ENCODE measurements around the gene SLC41A2.

The SLC41A2 gene

GRCh38 chr12:104935886-104936285 is 22.2 kb downstream of the SLC41A2 start:
- Histone ChIP-seq H3K27ac (no peak overlapping the region), H3K9ac (no peak overlapping the region), H2AFZ (ENCODE audit: low read depth) (no peak overlapping the region), H3K27me3 (ENCODE audit: insufficient read depth, low read depth) (no peaks in the 10 kb centered on the region), H3K36me3 (ENCODE audit: insufficient read depth) (no peaks in the 10 kb centered on the region), H3K79me2 (ENCODE audit: insufficient read depth, low read depth) (no peaks in the 10 kb centered on the region), H3K4me1 (ENCODE audit: low read depth, poor library complexity, severe bottlenecking) (peaks cover 5% of the 10 kb centered on the region), H3K4me2 (no peak overlapping the region), H3K4me3 (IDR thresholded peaks at IDR 0.05; ENCODE audit: insufficient read depth, low read depth, low read length) (no peak overlapping the region), H4K20me1 (ENCODE audit: insufficient read depth) (no peaks in the 10 kb centered on the region)
- TF ChIP-seq, protein P1, sequence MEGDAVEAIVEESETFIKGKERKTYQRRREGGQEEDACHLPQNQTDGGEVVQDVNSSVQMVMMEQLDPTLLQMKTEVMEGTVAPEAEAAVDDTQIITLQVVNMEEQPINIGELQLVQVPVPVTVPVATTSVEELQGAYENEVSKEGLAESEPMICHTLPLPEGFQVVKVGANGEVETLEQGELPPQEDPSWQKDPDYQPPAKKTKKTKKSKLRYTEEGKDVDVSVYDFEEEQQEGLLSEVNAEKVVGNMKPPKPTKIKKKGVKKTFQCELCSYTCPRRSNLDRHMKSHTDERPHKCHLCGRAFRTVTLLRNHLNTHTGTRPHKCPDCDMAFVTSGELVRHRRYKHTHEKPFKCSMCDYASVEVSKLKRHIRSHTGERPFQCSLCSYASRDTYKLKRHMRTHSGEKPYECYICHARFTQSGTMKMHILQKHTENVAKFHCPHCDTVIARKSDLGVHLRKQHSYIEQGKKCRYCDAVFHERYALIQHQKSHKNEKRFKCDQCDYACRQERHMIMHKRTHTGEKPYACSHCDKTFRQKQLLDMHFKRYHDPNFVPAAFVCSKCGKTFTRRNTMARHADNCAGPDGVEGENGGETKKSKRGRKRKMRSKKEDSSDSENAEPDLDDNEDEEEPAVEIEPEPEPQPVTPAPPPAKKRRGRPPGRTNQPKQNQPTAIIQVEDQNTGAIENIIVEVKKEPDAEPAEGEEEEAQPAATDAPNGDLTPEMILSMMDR (conservative IDR thresholded peaks at IDR 0.05; ENCODE audit: low read depth, low read length) = no peak

DNA sequence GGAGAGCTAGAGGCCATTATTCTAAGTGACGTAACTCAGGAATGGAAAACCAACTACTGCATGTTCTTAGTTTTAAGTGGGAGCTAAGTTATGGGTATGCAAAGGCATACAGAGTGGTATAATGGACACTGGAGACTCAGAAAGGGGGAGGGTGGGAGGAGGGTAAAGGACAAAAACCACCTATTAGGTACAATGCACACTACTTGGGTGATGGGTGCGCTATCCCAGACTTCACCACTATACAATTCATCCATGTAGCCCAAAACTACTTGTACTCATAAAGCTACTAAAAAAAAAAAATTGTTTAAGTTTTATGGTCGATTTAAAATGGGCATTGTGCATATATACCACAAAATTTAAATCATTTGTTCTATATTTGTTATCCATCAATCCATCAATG is 24.3 kb downstream of the SLC41A2 start:
- TF ChIP-seq, protein P1 (conservative IDR thresholded peaks at IDR 0.05; ENCODE audit: low read depth, low read length) = no peak
- H3K4me3 ChIP-seq (IDR thresholded peaks at IDR 0.05; ENCODE audit: insufficient read depth, low read depth, low read length) = no peak overlapping the region
- no peak overlapping the region for H2AFZ ChIP-seq (ENCODE audit: low read depth)
- H4K20me1 ChIP-seq (ENCODE audit: insufficient read depth) = no peaks in the 10 kb centered on the region
- H3K4me2 ChIP-seq = no peak overlapping the region
- peaks cover 17% of the 10 kb centered on the region for H3K4me1 ChIP-seq (ENCODE audit: low read depth, poor library complexity, severe bottlenecking)
- no peaks in the 10 kb centered on the region for H3K27me3 ChIP-seq (ENCODE audit: insufficient read depth, low read depth)
- no peaks in the 10 kb centered on the region for H3K79me2 ChIP-seq (ENCODE audit: insufficient read depth, low read depth)
- no peaks in the 10 kb centered on the region for H3K36me3 ChIP-seq (ENCODE audit: insufficient read depth)
- H3K27ac ChIP-seq = no peak overlapping the region
- H3K9ac ChIP-seq = no peak overlapping the region

- Histone ChIP-seq H3K4me3 (IDR thresholded peaks at IDR 0.05; ENCODE audit: insufficient read depth, low read depth, low read length) (no peak overlapping the region), H3K79me2 (ENCODE audit: insufficient read depth, low read depth) (no peaks in the 10 kb centered on the region), H3K4me1 (ENCODE audit: low read depth, poor library complexity, severe bottlenecking) (peaks cover 17% of the 10 kb centered on the region), H3K4me2 (no peak overlapping the region), H3K36me3 (ENCODE audit: insufficient read depth) (no peaks in the 10 kb centered on the region), H3K9ac (no peak overlapping the region), H3K27me3 (ENCODE audit: insufficient read depth, low read depth) (no peaks in the 10 kb centered on the region), H2AFZ (ENCODE audit: low read depth) (no peak overlapping the region), H4K20me1 (ENCODE audit: insufficient read depth) (no peaks in the 10 kb centered on the region), H3K27ac (no peak overlapping the region)
- TF ChIP-seq, protein P1 (conservative IDR thresholded peaks at IDR 0.05; ENCODE audit: low read depth, low read length) = no peak
Measured at GRCh38 chr12:104933128-104933527, 25.0 kb downstream of the SLC41A2 start.

DNA sequence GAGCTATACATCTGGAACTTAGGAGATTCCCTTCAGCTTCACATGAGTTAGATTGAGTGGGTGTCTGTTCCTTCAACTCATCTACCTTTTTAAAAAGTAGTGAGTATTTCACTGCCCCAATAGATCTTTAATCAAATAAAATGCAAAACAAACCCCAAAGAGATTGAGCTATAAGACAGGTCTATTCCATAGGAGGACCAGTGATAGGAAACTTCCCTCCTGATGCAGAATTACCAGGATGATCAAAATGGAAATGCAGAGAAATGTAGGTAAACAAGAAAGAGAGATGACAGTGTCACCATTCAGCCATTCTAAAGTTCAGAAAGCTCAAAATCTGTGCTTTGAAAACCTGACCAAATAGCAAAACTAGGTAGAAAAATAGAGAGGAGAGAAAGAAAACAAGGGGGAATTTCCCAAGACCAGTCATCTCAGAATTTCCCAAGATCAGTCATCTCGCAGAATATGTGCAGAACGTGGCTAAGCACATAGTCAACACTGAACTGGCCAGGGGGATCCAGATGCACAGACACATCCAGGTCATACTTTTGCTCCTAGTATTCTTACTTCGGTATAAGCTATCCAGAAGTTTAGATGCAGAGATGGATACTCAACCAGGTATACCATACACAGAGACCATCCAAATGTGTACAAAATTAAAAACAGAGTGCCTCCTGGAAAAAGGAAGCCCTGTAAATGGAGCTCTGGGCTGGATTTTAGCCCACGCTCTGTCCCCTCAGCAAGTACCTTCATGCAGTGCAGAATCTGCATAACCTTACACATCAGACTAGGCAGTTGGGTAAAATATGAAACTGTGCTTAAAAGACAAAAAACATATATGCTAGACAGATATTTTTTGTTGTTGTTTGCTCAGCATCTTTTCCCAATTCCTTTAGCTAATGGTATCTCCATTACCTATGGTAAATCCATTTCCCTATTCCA is 27.4 kb downstream of the SLC41A2 start:
- no peak overlapping the region for H2AFZ ChIP-seq (ENCODE audit: low read depth)
- no peaks in the 10 kb centered on the region for H3K79me2 ChIP-seq (ENCODE audit: insufficient read depth, low read depth)
- peak overlapping the region; percentile 29; the same call in 1 of the 2 replicates for H3K4me2 ChIP-seq
- H3K27me3 ChIP-seq (ENCODE audit: insufficient read depth, low read depth) = no peaks in the 10 kb centered on the region
- TF ChIP-seq, protein P1 (conservative IDR thresholded peaks at IDR 0.05; ENCODE audit: low read depth, low read length) = no peak
- no peak overlapping the region for H3K4me3 ChIP-seq (IDR thresholded peaks at IDR 0.05; ENCODE audit: insufficient read depth, low read depth, low read length)
- peaks cover 17% of the 10 kb centered on the region for H3K4me1 ChIP-seq (ENCODE audit: low read depth, poor library complexity, severe bottlenecking)
- H3K9ac ChIP-seq = no peak overlapping the region
- no peaks in the 10 kb centered on the region for H3K36me3 ChIP-seq (ENCODE audit: insufficient read depth)
- no peak overlapping the region for H3K27ac ChIP-seq
- no peaks in the 10 kb centered on the region for H4K20me1 ChIP-seq (ENCODE audit: insufficient read depth)
